Lower lobe of right lung (tissue), 2 donors: ENCODE data around the gene CDHR4. TPM values are rescaled to one million over a fixed set of nuclear protein-coding genes. Genes with fewer than 3 reads are reported as not detected.

Experiments
- ATAC-seq, 2 donors: fragments of 200-7000 bp; cut with Tn5 transposase; one replicate each; pipeline ENCODE4 v1.9.1; 2020 to 2022; ENCODE audit warnings: mild to moderate bottlenecking in 2 of 2, moderate library complexity in 2 of 2
- DNase-seq: peaks from one replicate; pipeline ENCODE4 v3.0.0-alpha.2; 2020
- H3K27ac ChIP-seq: fragments of 200-600 bp; one replicate; pipeline ENCODE4 v1.8.0; 2022
- H3K27me3 ChIP-seq: fragments of 200-600 bp; one replicate; pipeline ENCODE4 v1.8.0; 2022; ENCODE audit warnings: low read depth
- H3K36me3 ChIP-seq: fragments of 200-600 bp; one replicate; pipeline ENCODE4 v1.8.0; 2022; ENCODE audit warnings: mild to moderate bottlenecking
- H3K4me1 ChIP-seq: fragments of 200-600 bp; one replicate; pipeline ENCODE4 v1.8.0; 2022
- H3K4me3 ChIP-seq: fragments of 200-600 bp; one replicate; pipeline ENCODE4 v1.8.0; 2022; ENCODE audit warnings: mild to moderate bottlenecking
- H3K9me3 ChIP-seq: fragments of 200-600 bp; one replicate; pipeline ENCODE4 v1.8.0; 2022
- CTCF ChIP-seq: fragments of 200-600 bp; IDR thresholded peaks from one replicate; pipeline ENCODE4 v1.8.0; 2022; ENCODE audit warnings: antibody characterized with exemption, mild to moderate bottlenecking
- intact Hi-C: fragments of 100-400 bp; cut with DNase I; formaldehyde crosslinking; loops from one replicate; pipeline ENCODE4 v1.11.0; 2022
- long read RNA-seq: library from polyadenylated mRNA; unstranded; transcript quantifications from one replicate; pipeline ENCODE4 v2.0.0, GENCODE V29; 2021
- total RNA-seq: library from RNA; stranded (reverse); fragmentation: NEBNext Ultra II Directional; extraction: Animal tissue kit (Norgen Biotek cat#: 25700); gene quantifications from one replicate; pipeline ENCODE4 v1.2.1, GENCODE V29; 2021
- donor health status: DM: no; HTN: yes; CAD: no; lungs with severe emphysema.

CDHR4 gene
- total RNA-seq, result 9.6 TPM
- long read RNA-seq, partial matches to known transcripts, result 4 of 18 reads
- long read RNA-seq, other reads (novel, unspliced or antisense), result 10 of 18 reads

- no peak for ATAC-seq
Observed at GRCh38 chr3:49799761-49800160, at the start of gene CDHR4. TSS of gene CDHR4 (minus strand) at chr3:49799873. CDS start at chr3:49799812, 61 bp downstream.

GRCh38 chr3:49845694-49846093 lies 46.0 kb upstream of the CDHR4 start:
- Histone ChIP-seq H3K4me1 (no peaks in the 10 kb centered on the region), H3K27ac (no peak overlapping the region), H3K27me3 (no peaks in the 10 kb centered on the region), H3K4me3 (no peak overlapping the region), H3K9me3 (no peaks in the 10 kb centered on the region), H3K36me3 (no peaks in the 10 kb centered on the region)
- intact Hi-C loops, result no loop called here
- ATAC-seq (no peak), DNase-seq (no peak)
- no peak for TF ChIP-seq CTCF

More at GRCh38 chr3:49799761-49800160, at the start of gene CDHR4:
- Histone ChIP-seq H3K36me3 (no peaks in the 10 kb centered on the region), H3K27me3 (no peaks in the 10 kb centered on the region), H3K9me3 (no peaks in the 10 kb centered on the region), H3K4me1 (peaks cover 14% of the 10 kb centered on the region), H3K27ac (no peak within 1 kb of the TSS), H3K4me3 (no peak within 1 kb of the TSS)
- intact Hi-C loops, result no loop called here
- DNase-seq, result no peak
- no peak for TF ChIP-seq CTCF

- peaks cover 6% of the 10 kb centered on the region for H3K4me1 ChIP-seq
- H3K36me3 ChIP-seq, result no peaks in the 10 kb centered on the region
- no peak for TF ChIP-seq CTCF
- no peak for DNase-seq
- no peak overlapping the region for H3K27ac ChIP-seq
- H3K27me3 ChIP-seq, result no peaks in the 10 kb centered on the region
- no peak overlapping the region for H3K4me3 ChIP-seq
- intact Hi-C loops, result no loop called here
- no peak for ATAC-seq
- no peaks in the 10 kb centered on the region for H3K9me3 ChIP-seq
Observed at GRCh38 chr3:49844464-49845183, 45.0 kb upstream of the CDHR4 start.

GRCh38 chr3:49842843-49843517 lies 43.3 kb upstream of the CDHR4 start:
- no peaks in the 10 kb centered on the region for H3K27me3 ChIP-seq
- ATAC-seq (no peak), DNase-seq (no peak)
- no peaks in the 10 kb centered on the region for H3K36me3 ChIP-seq
- no peak for TF ChIP-seq CTCF
- H3K27ac ChIP-seq, result no peak overlapping the region
- H3K4me1 ChIP-seq, result peaks cover 10% of the 10 kb centered on the region
- intact Hi-C loops, result no loop called here
- no peak overlapping the region for H3K4me3 ChIP-seq
- no peaks in the 10 kb centered on the region for H3K9me3 ChIP-seq

GRCh38 chr3:49841806-49842205 lies 42.1 kb upstream of the CDHR4 start:
- Histone ChIP-seq H3K9me3 (no peaks in the 10 kb centered on the region), H3K4me3 (no peak overlapping the region), H3K27ac (no peak overlapping the region), H3K27me3 (no peaks in the 10 kb centered on the region), H3K36me3 (no peaks in the 10 kb centered on the region), H3K4me1 (peaks cover 10% of the 10 kb centered on the region)
- ATAC-seq (no peak), DNase-seq (no peak)
- no peak for TF ChIP-seq CTCF
- intact Hi-C loops, result no loop called here
